ENCODE data around the gene KLC4. TPM values are rescaled to one million over a fixed set of nuclear protein-coding genes. Genes with fewer than 3 reads are reported as not detected.

The KLC4 gene
- polyA plus RNA-seq, 2 of the 4 experiments (the other 2 are of a cell fraction): 8.4 to 9.9 TPM

DNA sequence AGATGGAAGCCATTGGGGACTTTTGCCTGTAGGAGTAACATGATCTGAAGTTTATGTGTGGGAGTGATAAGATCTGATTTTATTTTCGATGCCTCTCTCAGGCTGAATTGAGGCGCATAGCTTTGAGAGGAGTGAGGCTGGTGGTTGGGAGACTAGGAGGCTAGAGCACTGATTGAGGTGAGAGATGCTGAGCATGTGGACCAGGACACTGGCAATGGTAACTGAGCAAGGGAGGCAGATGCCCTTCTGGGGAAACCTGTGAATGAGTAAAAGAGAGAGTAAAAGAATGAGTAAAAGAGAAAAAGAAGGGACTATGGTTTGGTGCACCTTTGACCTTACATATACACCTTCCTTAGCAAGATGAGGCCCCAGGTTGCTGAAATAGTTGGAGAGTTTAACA, 35.0 kb upstream of the KLC4 start:
- no peaks in the 10 kb centered on the region for H3K9me3 ChIP-seq
- no peak for DNase-seq (ENCODE audit: low read depth in 1 of 2, low spot score in 1 of 2)
- FAIRE-seq: no peak
- H3K4me1 ChIP-seq: peaks cover 14% of the 10 kb centered on the region
- no peak for ATAC-seq
- POLR2A ChIA-PET: interaction anchor here (0.6 kb wide), 1 partner anchor 345 kb away, joined by 3 read pairs; the partner anchor contains the start of gene ZNF318
- 97% methylated on average over 2 of the region's 2 CpGs for WGBS (ENCODE audit: missing lambda C conversion rate)
- no peak overlapping the region for H3K4me3 ChIP-seq
- H3K4me2 ChIP-seq: no peak overlapping the region
- CTCF ChIA-PET: no interaction called here
- no peak overlapping the region for H3K27ac ChIP-seq
- no peak for TF ChIP-seq TP53 (CRISPR knock-in tag; IDR thresholded peaks at IDR 0.05)
- TF ChIP-seq, protein P1, sequence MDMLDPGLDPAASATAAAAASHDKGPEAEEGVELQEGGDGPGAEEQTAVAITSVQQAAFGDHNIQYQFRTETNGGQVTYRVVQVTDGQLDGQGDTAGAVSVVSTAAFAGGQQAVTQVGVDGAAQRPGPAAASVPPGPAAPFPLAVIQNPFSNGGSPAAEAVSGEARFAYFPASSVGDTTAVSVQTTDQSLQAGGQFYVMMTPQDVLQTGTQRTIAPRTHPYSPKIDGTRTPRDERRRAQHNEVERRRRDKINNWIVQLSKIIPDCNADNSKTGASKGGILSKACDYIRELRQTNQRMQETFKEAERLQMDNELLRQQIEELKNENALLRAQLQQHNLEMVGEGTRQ (IDR thresholded peaks at IDR 0.05): no peak
- TF ChIP-seq ESRRA (IDR thresholded peaks at IDR 0.05; ENCODE audit: borderline replicate concordance, low read length): no peak

DNA sequence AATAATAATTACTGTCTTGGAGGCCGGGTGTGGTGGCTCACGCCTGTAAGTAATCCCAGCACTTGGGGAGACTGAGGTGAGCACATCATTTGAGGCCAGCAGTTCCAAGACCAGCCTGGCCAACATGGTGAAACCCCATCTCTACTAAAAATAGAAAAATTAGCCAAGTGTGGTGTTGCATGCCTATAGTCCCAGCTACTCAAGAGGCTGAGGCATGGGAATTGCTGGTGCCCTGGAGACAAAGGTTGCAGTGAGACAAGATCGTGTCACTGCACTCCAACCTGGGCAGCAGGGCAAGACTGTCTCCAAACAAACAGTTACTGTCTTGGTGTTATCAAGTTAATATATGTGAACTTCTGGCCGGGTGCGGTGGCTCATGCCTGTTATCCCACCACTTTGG, 33.1 kb upstream of the KLC4 start:
- H3K4me1 ChIP-seq: 0 out of 3 replicates have a peak, but pooled peaks cover 9% of the 10 kb centered on the region
- H3K27ac ChIP-seq: no peak overlapping the region
- ATAC-seq (no peak), FAIRE-seq (no peak), DNase-seq (ENCODE audit: low read depth in 1 of 2, low spot score in 1 of 2) (no peak)
- no peak overlapping the region for H3K4me2 ChIP-seq
- ChIA-PET POLR2A (no interaction called here), CTCF (interaction anchor here (1.0 kb wide), 1 partner anchor 27 kb away, joined by 4 read pairs; the partner anchor contains the start of gene CUL7)
- TF ChIP-seq BCL3 (IDR thresholded peaks at IDR 0.05) (no peak), HOXA7 (CRISPR knock-in tag; IDR thresholded peaks at IDR 0.05) (no peak), ZC3H11A (IDR thresholded peaks at IDR 0.05) (no peak), TP53 (CRISPR knock-in tag; IDR thresholded peaks at IDR 0.05) (no peak), MAX (IDR thresholded peaks at IDR 0.05) (no peak), HES2 (IDR thresholded peaks at IDR 0.05) (no peak), ZNF302 (CRISPR knock-in tag; IDR thresholded peaks at IDR 0.05) (no peak), PBX3 (IDR thresholded peaks at IDR 0.05) (no peak), REST (IDR thresholded peaks at IDR 0.05) (no peak), JUN (IDR thresholded peaks at IDR 0.05) (no peak), FOSB (CRISPR knock-in tag; IDR thresholded peaks at IDR 0.05) (no peak), MAZ (IDR thresholded peaks at IDR 0.05; ENCODE audit: borderline replicate concordance, low read depth, low read length) (no peak), EHMT2 (IDR thresholded peaks at IDR 0.05; ENCODE audit: low read depth) (no peak), SMC3 (IDR thresholded peaks at IDR 0.05) (no peak), CEBPB (IDR thresholded peaks at IDR 0.05) (no peak), CBX8 (IDR thresholded peaks at IDR 0.05) (no peak)
- TF ChIP-seq, protein P2, sequence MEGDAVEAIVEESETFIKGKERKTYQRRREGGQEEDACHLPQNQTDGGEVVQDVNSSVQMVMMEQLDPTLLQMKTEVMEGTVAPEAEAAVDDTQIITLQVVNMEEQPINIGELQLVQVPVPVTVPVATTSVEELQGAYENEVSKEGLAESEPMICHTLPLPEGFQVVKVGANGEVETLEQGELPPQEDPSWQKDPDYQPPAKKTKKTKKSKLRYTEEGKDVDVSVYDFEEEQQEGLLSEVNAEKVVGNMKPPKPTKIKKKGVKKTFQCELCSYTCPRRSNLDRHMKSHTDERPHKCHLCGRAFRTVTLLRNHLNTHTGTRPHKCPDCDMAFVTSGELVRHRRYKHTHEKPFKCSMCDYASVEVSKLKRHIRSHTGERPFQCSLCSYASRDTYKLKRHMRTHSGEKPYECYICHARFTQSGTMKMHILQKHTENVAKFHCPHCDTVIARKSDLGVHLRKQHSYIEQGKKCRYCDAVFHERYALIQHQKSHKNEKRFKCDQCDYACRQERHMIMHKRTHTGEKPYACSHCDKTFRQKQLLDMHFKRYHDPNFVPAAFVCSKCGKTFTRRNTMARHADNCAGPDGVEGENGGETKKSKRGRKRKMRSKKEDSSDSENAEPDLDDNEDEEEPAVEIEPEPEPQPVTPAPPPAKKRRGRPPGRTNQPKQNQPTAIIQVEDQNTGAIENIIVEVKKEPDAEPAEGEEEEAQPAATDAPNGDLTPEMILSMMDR (IDR thresholded peaks at IDR 0.05): no peak
- TF ChIP-seq, protein P3, sequence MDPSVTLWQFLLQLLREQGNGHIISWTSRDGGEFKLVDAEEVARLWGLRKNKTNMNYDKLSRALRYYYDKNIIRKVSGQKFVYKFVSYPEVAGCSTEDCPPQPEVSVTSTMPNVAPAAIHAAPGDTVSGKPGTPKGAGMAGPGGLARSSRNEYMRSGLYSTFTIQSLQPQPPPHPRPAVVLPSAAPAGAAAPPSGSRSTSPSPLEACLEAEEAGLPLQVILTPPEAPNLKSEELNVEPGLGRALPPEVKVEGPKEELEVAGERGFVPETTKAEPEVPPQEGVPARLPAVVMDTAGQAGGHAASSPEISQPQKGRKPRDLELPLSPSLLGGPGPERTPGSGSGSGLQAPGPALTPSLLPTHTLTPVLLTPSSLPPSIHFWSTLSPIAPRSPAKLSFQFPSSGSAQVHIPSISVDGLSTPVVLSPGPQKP (IDR thresholded peaks at IDR 0.05; ENCODE audit: low read depth, low read length): no peak
- no peak overlapping the region for H3K4me3 ChIP-seq
- 95% methylated on average over 5 of the region's 5 CpGs for WGBS (ENCODE audit: missing lambda C conversion rate)
- H3K9me3 ChIP-seq: no peaks in the 10 kb centered on the region

Measured in A549 (cell line).